Subcutaneous abdominal adipose tissue (tissue), 5 donors: ENCODE results near the gene DCHS2.

Source experiments
- H3K27ac ChIP-seq: one replicate; pipeline ENCODE4 v1.7.0; 2013; ENCODE audit warnings: low read depth, mild to moderate bottlenecking, inconsistent platforms, low read length, moderate library complexity
- H3K27me3 ChIP-seq, 5 donors: one replicate each; pipeline ENCODE4 v1.7.0; 2013; ENCODE audit warnings: low read length in 5 of 5, inconsistent platforms in 1 of 5; ENCODE audit not compliant: control insufficient read depth in 5 of 5, insufficient read depth in 4 of 5
- H3K36me3 ChIP-seq, 5 donors: one replicate each; pipeline ENCODE4 v1.7.0; 2013; ENCODE audit warnings: low read length in 5 of 5; ENCODE audit not compliant: control insufficient read depth in 5 of 5, insufficient read depth in 5 of 5
- H3K4me1 ChIP-seq, 5 donors: one replicate each; pipeline ENCODE4 v1.7.0; 2013; ENCODE audit warnings: low read length in 5 of 5, mild to moderate bottlenecking in 3 of 5, moderate library complexity in 1 of 5; ENCODE audit not compliant: control insufficient read depth in 5 of 5, insufficient read depth in 5 of 5
- H3K4me3 ChIP-seq, 5 donors: one replicate each; pipeline ENCODE4 v1.7.0; 2013; ENCODE audit warnings: low read length in 5 of 5, low read depth in 1 of 5
- H3K9ac ChIP-seq, 5 donors: one replicate each; pipeline ENCODE4 v1.7.0; 2013; ENCODE audit warnings: low read length in 5 of 5, mild to moderate bottlenecking in 4 of 5, moderate library complexity in 3 of 5
- H3K9me3 ChIP-seq, 5 donors: one replicate each; pipeline ENCODE4 v1.7.0; 2013; ENCODE audit warnings: low read length in 5 of 5; ENCODE audit not compliant: control insufficient read depth in 5 of 5
- donor health status: healthy.
- donor health status: healthy.
- donor health status: healthy.
- donor health status: healthy.
- donor health status: healthy.

The DCHS2 gene

DNA sequence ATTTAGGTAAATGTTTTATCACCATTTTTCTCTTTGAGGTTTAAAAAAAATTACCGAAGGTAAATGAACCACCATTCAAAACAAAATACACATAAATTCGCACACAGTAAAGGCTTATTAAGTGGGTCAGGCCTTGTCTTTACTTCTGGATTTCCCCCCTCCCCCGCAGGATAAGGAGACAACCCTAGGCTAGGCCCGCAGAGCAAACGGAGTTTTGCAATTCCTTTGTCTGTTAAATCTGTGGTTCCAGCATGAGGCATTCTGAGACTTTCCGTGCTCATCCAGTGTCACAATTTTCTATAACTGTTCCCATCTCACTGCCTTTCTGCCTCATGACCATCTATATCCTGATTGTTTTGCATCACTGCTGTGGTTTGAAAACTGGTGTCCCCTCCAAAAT, 307.4 kb downstream of the DCHS2 start:
- no peaks in the 10 kb centered on the region for H3K9me3 ChIP-seq
- peaks cover 0 to 1% (median 0%) of the 10 kb centered on the region in 5 donors for H3K4me1 ChIP-seq
- no peak overlapping the region for H3K27ac ChIP-seq
- no peaks in the 10 kb centered on the region for H3K27me3 ChIP-seq
- H3K36me3 ChIP-seq: no peaks in the 10 kb centered on the region
- H3K4me3 ChIP-seq: no peak overlapping the region
- H3K9ac ChIP-seq: no peak overlapping the region

DNA sequence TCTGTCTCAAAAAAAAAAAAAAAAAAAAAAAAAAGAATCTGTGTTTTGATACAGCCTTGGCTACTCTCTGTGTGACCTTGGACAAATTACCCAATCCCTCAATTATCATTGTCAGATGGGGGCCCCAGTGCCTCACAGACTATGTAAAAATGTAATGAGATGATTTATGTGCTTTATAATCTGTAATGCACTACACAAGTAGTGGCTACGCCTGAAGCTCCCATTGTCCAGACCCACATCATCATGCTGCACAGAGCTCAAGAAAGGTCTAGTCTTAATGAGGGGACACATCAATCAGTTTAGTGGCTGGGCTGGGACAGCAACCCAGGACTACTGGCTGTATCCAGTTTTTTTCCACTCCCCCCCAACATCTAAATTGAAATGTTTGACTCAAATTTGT, 308.3 kb downstream of the DCHS2 start:
- no peak overlapping the region for H3K27ac ChIP-seq
- H3K4me1 ChIP-seq: peaks cover 0 to 1% (median 0%) of the 10 kb centered on the region in 5 donors
- no peaks in the 10 kb centered on the region for H3K27me3 ChIP-seq
- H3K9ac ChIP-seq: no peak overlapping the region
- no peaks in the 10 kb centered on the region for H3K9me3 ChIP-seq
- H3K36me3 ChIP-seq: no peaks in the 10 kb centered on the region
- no peak overlapping the region for H3K4me3 ChIP-seq
